ENCODE measurements around the gene FRS2.

FRS2 gene

GRCh38 chr12:69470189-69471075 is at the start of gene FRS2:
TSS of gene FRS2 (plus strand) at chr12:69470388. CDS start at chr12:69569031, 98,643 bp downstream.
- TF ChIP-seq CTCF (IDR thresholded peaks at IDR 0.05; ENCODE audit: insufficient read depth, low read depth, low read length, missing control alignments) = peak; percentile 34
- DNase-seq (ENCODE audit: low read depth) = peak; percentile 90
- peak within 1 kb of the TSS; percentile 91 for H3K4me3 ChIP-seq (ENCODE audit: low read length)

GRCh38 chr12:69421548-69421947 is 48.6 kb upstream of the FRS2 start:
- H3K4me3 ChIP-seq (ENCODE audit: low read length) = no peak overlapping the region
- TF ChIP-seq CTCF (IDR thresholded peaks at IDR 0.05; ENCODE audit: insufficient read depth, low read depth, low read length, missing control alignments) = no peak
- no peak for DNase-seq (ENCODE audit: low read depth)

- TF ChIP-seq CTCF (IDR thresholded peaks at IDR 0.05; ENCODE audit: insufficient read depth, low read depth, low read length, missing control alignments) = no peak
- H3K4me3 ChIP-seq (ENCODE audit: low read length) = no peak overlapping the region
- DNase-seq (ENCODE audit: low read depth) = no peak
Observed at GRCh38 chr12:69423037-69423905, 46.9 kb upstream of the FRS2 start.

- H3K4me3 ChIP-seq (ENCODE audit: low read length) = no peak overlapping the region
- TF ChIP-seq CTCF (IDR thresholded peaks at IDR 0.05; ENCODE audit: insufficient read depth, low read depth, low read length, missing control alignments) = no peak
- DNase-seq (ENCODE audit: low read depth) = no peak
Observed at GRCh38 chr12:69425417-69425816, 44.8 kb upstream of the FRS2 start.

- no peak for DNase-seq (ENCODE audit: low read depth)
- no peak for TF ChIP-seq CTCF (IDR thresholded peaks at IDR 0.05; ENCODE audit: insufficient read depth, low read depth, low read length, missing control alignments)
Observed at GRCh38 chr12:69428351-69429073, 41.7 kb upstream of the FRS2 start.

GRCh38 chr12:69430942-69431590 is 39.1 kb upstream of the FRS2 start:
- no peak overlapping the region for H3K4me3 ChIP-seq (ENCODE audit: low read length)
- DNase-seq (ENCODE audit: low read depth) = no peak
- no peak for TF ChIP-seq CTCF (IDR thresholded peaks at IDR 0.05; ENCODE audit: insufficient read depth, low read depth, low read length, missing control alignments)

More at GRCh38 chr12:69428351-69429073, 41.7 kb upstream of the FRS2 start:
- H3K4me3 ChIP-seq (ENCODE audit: low read length) = no peak overlapping the region
